Parathyroid adenoma (tissue), 2 donors: ENCODE measurements around the gene ITPR1.

Experiments
- H2AFZ ChIP-seq: fragments of 300-600 bp; sonication (generic); one replicate; pipeline ENCODE4 v1.7.0; 2017; ENCODE audit warnings: antibody characterized with exemption, mild to moderate bottlenecking
- H3K27ac ChIP-seq: fragments of 300-600 bp; sonication (generic); one replicate; pipeline ENCODE4 v1.7.0; 2017
- H3K27me3 ChIP-seq: fragments of 300-600 bp; sonication (generic); one replicate; pipeline ENCODE4 v1.7.0; 2017; ENCODE audit warnings: low read length; ENCODE audit not compliant: control insufficient read depth, insufficient read depth
- H3K36me3 ChIP-seq: fragments of 300-600 bp; sonication (generic); one replicate; pipeline ENCODE4 v1.7.0; 2017; ENCODE audit warnings: low read length; ENCODE audit not compliant: control insufficient read depth, insufficient read depth
- H3K4me1 ChIP-seq: fragments of 300-600 bp; sonication (generic); one replicate; pipeline ENCODE4 v1.7.0; 2017; ENCODE audit warnings: control low read depth
- H3K4me2 ChIP-seq: fragments of 300-600 bp; sonication (generic); one replicate; pipeline ENCODE4 v1.7.0; 2017; ENCODE audit warnings: low read length
- H3K4me3 ChIP-seq: fragments of 300-600 bp; sonication (generic); one replicate; pipeline ENCODE4 v1.7.0; 2017; ENCODE audit warnings: low read depth, low read length
- H3K79me2 ChIP-seq: fragments of 300-600 bp; sonication (generic); one replicate; pipeline ENCODE4 v1.7.0; 2017; ENCODE audit warnings: control low read depth
- H3K9ac ChIP-seq: fragments of 300-600 bp; sonication (generic); one replicate; pipeline ENCODE4 v1.7.0; 2017; ENCODE audit warnings: mild to moderate bottlenecking
- H3K9me3 ChIP-seq: fragments of 300-600 bp; sonication (generic); one replicate; pipeline ENCODE4 v1.7.0; 2017; ENCODE audit warnings: low read length; ENCODE audit not compliant: control insufficient read depth
- TF ChIP-seq, protein P1 (sequence below): fragments of 300-600 bp; sonication (generic); IDR thresholded peaks from one replicate; pipeline ENCODE4 v1.7.0; 2017; ENCODE audit warnings: antibody characterized with exemption, mild to moderate bottlenecking
- donor health status: primary hyperparathyroidism.

Gene ITPR1

DNA sequence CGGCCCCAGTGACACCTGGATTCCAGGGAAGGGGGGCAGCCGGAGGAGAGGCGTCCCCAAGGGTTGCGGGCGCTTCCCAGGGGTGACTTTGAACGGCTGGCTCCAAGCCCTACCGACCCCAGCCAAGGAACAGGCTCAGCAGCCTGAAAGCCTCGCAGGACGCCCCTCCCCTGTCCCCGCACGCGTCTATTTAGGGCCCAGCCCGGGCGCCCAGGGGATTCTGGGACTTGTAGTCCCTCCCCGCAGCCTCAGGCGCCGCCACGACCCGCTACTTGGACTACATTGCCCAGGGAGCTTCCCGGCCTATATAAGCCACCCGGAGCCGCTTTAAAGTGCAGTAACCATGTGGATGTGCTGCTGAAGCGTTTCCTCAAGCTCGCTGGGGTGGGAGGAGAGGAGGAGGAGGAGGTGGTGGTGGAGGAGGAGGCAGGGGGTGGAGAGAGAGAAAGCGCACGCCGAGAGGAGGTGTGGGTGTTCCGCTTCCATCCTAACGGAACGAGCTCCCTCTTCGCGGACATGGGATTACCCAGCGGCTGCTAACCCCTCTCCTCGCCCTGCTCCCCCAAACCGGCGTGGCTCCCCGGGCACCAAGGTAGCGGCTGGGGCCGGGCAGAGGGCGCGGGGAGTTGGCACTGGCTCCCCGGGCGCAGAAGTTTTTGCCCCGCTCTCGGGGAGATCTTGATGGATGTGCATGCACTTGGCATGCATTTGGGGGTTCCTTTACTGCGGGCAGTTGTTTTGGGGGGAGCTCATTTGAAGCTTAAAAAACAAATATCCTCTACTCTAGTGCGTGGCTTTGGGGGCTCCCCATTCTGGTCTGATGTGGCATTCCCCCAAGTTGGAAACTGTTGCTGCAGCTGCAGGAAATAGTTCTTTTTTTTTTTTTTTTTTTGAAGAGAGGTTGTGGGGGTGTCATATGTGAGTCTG is at the start of gene ITPR1:
Gene ITPR1 (plus strand): TSS at position 335 of the 927 bp plus-strand sequence. CDS start 23,144 bp downstream, outside the sequence.
- H3K36me3 ChIP-seq, result no peaks in the 10 kb centered on the region
- no peaks in the 10 kb centered on the region for H3K9me3 ChIP-seq
- H3K4me1 ChIP-seq, result peaks cover 8% of the 10 kb centered on the region
- peak within 1 kb of the TSS; percentile 90 for H2AFZ ChIP-seq
- H3K9ac ChIP-seq, result peak within 1 kb of the TSS; percentile 78
- peaks cover 2% of the 10 kb centered on the region for H3K79me2 ChIP-seq
- peak within 1 kb of the TSS; percentile 93 for H3K4me3 ChIP-seq
- no peaks in the 10 kb centered on the region for H3K27me3 ChIP-seq
- peak within 1 kb of the TSS; percentile 91 for H3K27ac ChIP-seq
- H3K4me2 ChIP-seq, result peak within 1 kb of the TSS; percentile 86
- TF ChIP-seq, protein P1, sequence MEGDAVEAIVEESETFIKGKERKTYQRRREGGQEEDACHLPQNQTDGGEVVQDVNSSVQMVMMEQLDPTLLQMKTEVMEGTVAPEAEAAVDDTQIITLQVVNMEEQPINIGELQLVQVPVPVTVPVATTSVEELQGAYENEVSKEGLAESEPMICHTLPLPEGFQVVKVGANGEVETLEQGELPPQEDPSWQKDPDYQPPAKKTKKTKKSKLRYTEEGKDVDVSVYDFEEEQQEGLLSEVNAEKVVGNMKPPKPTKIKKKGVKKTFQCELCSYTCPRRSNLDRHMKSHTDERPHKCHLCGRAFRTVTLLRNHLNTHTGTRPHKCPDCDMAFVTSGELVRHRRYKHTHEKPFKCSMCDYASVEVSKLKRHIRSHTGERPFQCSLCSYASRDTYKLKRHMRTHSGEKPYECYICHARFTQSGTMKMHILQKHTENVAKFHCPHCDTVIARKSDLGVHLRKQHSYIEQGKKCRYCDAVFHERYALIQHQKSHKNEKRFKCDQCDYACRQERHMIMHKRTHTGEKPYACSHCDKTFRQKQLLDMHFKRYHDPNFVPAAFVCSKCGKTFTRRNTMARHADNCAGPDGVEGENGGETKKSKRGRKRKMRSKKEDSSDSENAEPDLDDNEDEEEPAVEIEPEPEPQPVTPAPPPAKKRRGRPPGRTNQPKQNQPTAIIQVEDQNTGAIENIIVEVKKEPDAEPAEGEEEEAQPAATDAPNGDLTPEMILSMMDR, result no peak

DNA sequence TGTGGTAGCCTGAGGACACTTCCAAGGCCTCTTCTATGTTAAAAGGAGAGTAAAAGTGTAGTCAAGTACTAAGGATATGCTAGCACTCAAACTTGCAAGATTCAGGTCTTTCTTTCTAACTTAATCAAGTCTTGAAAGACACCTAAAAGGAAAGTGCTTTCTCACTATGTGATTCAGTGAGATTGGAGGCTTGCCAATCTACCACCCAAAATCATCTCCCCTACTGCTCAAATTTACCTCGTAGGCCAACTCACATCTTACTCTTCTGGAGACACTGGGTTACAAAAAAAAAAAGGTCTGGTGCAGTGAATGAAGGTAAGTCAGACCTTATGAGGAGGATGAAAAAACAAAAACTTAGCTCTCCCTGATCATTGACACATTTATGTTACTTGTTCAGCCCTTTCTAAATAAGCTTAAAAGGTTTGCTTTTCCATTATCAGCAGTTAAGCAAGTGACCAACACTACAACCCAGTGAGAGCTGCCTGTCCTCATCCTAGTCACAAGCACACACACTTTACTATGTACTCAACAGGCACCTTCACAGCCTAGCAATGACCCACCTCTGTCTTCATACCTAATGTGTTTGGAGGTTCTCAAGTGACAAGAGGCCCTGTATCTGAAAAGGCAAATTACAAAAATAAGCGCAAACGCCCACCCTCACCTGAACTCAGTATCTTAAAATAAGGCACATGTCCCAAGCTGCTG is 45.7 kb upstream of the ITPR1 start:
- Histone ChIP-seq H3K9me3 (no peaks in the 10 kb centered on the region), H3K9ac (no peak overlapping the region), H3K36me3 (no peaks in the 10 kb centered on the region), H3K4me1 (no peaks in the 10 kb centered on the region), H2AFZ (no peak overlapping the region), H3K79me2 (peaks cover 3% of the 10 kb centered on the region), H3K4me3 (no peak overlapping the region), H3K27me3 (no peaks in the 10 kb centered on the region), H3K4me2 (no peak overlapping the region), H3K27ac (no peak overlapping the region)
- TF ChIP-seq, protein P1, result no peak

DNA sequence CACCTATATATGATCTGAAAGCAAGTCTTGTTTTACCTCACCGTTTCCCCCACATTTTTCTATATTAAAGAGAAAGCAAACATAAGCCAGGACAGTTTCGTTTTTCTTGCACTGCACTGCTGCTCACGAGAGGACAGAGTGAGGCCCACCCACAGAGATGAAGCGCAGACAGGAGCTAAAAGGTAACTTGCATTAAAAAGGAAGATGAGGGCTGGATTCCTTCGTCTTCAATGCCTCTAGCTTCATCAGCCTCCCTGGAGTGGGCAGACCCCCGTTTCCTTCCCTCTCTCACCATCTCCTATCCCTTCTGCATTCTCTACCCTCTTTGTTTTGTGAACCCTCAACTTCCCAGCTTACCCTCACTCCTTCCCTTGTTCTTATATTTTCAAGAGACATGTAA is 45.0 kb upstream of the ITPR1 start:
- no peaks in the 10 kb centered on the region for H3K9me3 ChIP-seq
- H3K27ac ChIP-seq, result no peak overlapping the region
- no peaks in the 10 kb centered on the region for H3K27me3 ChIP-seq
- H3K36me3 ChIP-seq, result no peaks in the 10 kb centered on the region
- no peak overlapping the region for H3K4me2 ChIP-seq
- no peak overlapping the region for H3K9ac ChIP-seq
- peaks cover 3% of the 10 kb centered on the region for H3K79me2 ChIP-seq
- no peak overlapping the region for H2AFZ ChIP-seq
- no peaks in the 10 kb centered on the region for H3K4me1 ChIP-seq
- TF ChIP-seq, protein P1, result no peak
- no peak overlapping the region for H3K4me3 ChIP-seq

DNA sequence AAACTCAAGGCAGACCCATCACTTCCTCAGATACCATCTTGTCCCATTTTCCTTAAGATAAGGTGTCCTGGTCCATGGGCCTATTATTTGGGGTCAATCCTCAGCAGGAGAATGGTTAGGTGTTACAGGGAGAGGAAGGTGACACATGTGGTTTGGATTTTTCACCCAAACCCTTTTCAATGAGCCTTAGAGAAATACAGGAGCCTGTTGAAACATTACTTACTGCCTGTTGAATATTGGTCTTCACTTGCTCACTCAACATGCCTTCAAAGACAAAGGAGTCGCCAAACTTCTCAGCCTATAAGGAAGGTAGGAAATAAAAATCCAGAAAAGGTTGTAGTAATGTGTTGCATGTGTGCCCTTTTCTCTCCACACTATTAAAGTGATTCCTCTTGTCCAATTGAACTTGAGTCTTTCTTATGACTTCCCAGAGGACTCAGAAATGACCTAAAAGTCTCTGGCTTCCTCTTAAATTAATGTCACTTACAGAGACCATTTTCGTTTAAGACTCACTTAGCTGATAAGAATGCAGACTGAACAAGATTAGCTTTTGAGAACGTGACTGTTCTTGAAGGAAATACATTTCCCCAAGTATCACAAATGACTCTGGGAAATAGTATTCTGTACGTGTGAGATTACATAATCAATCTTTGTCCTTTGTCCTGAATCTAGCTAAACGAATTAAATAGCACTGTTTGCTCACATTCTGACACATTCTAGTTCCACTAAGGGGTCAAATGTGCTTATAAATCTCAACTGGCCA is 43.9 kb upstream of the ITPR1 start:
- H3K4me1 ChIP-seq, result no peaks in the 10 kb centered on the region
- H3K79me2 ChIP-seq, result peaks cover 3% of the 10 kb centered on the region
- H2AFZ ChIP-seq, result no peak overlapping the region
- H3K9me3 ChIP-seq, result no peaks in the 10 kb centered on the region
- H3K9ac ChIP-seq, result no peak overlapping the region
- no peaks in the 10 kb centered on the region for H3K36me3 ChIP-seq
- H3K27ac ChIP-seq, result no peak overlapping the region
- H3K4me2 ChIP-seq, result no peak overlapping the region
- no peaks in the 10 kb centered on the region for H3K27me3 ChIP-seq
- TF ChIP-seq, protein P1, result no peak
- H3K4me3 ChIP-seq, result no peak overlapping the region
